ENCODE data around the gene PRM1. TPM values are rescaled to one million over a fixed set of nuclear protein-coding genes. Genes with fewer than 3 reads are reported as not detected.

The PRM1 gene
- total RNA-seq, 1 experiment from 2014 or later = not detected

DNA sequence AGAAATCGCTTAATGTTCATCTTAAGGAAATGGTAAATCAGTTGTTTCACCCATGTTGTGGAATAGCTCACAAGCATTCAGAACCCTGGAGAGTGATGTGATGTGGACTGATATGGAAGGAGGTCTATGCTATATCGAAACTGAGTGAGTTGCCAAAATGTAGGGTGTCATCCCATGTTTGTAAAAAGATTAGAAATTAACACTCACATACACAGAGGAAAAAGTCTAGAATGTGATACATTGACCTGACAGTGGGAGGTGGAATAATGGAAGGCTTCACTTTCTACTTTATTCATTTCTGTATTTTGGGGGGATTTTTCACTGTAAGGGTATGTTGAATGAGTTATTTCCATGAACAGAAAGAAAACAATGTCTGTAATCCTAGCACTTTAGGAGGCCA, 4.7 kb upstream of the PRM1 start:
- Mint-ChIP-seq H3K9me3 (no peaks in the 10 kb centered on the region), H3K27ac (no peak overlapping the region), H3K4me3 (no peak overlapping the region), H3K4me1 (peaks cover 13 to 26% of the 10 kb centered on the region in 2 experiments), H3K36me3 (ENCODE audit: insufficient read depth in 1 of 3, low read depth in 3 of 3) (no peaks in the 10 kb centered on the region; a peak in 1 of 7 replicates), H3K27me3 (ENCODE audit: low read depth) (no peaks in the 10 kb centered on the region; the same call in none of the 2 replicates)
- Histone ChIP-seq H2AFZ (ENCODE audit: low read length) (no peak overlapping the region), H3K27me3 (ENCODE audit: insufficient read depth, low read length) (no peaks in the 10 kb centered on the region), H4K5ac (ENCODE audit: insufficient read length, low read depth, low read length) (no peak overlapping the region), H2BK20ac (ENCODE audit: low read depth, low read length, poor library complexity, severe bottlenecking) (no peak overlapping the region), H3K23ac (ENCODE audit: insufficient read length, low read depth, low read length) (no peak overlapping the region), H4K91ac (ENCODE audit: insufficient read length, low read depth, low read length) (no peak overlapping the region), H3K4me1 (ENCODE audit: insufficient read depth, low read length) (no peaks in the 10 kb centered on the region; the same call in 1 of the 2 replicates), H2BK15ac (ENCODE audit: low read depth, low read length) (no peak overlapping the region), H2BK5ac (ENCODE audit: insufficient read length, low read length) (no peak overlapping the region), H2BK12ac (ENCODE audit: insufficient read length, low read depth, low read length) (no peak overlapping the region), H3K79me2 (ENCODE audit: insufficient read depth, low read length) (no peaks in the 10 kb centered on the region), H4K8ac (replicated peaks; ENCODE audit: insufficient read length, low read depth, low read length) (no peak overlapping the region), H4K20me1 (ENCODE audit: control insufficient read depth, insufficient read depth, insufficient read length) (no peaks in the 10 kb centered on the region), H2AK5ac (ENCODE audit: insufficient read length, low read length) (no peak overlapping the region), H3K14ac (ENCODE audit: insufficient read depth, low read length) (no peak overlapping the region), H3K23me2 (ENCODE audit: insufficient read length, low read depth, low read length, poor library complexity, severe bottlenecking) (no peaks in the 10 kb centered on the region), H3K9me3 (ENCODE audit: control insufficient read depth, low read depth, low read length) (no peaks in the 10 kb centered on the region), H3K4me2 (ENCODE audit: insufficient read depth, insufficient read length, low read length) (no peak overlapping the region), H3K9ac (ENCODE audit: extremely low read depth, insufficient read length, low read length) (no peak overlapping the region), H3K56ac (ENCODE audit: insufficient read length, low read depth, low read length) (no peak overlapping the region), H2BK120ac (ENCODE audit: low read depth, low read length, poor library complexity, severe bottlenecking) (no peak overlapping the region), H3K79me1 (ENCODE audit: insufficient read depth, low read depth, low read length, poor library complexity, severe bottlenecking) (no peaks in the 10 kb centered on the region), H3T11ph (ENCODE audit: low read length) (no peak overlapping the region), H3K18ac (ENCODE audit: insufficient read length, low read depth, low read length) (no peak overlapping the region), H3K27ac (ENCODE audit: insufficient read length, low read depth, low read length) (no peak overlapping the region), H3K4ac (ENCODE audit: low read depth, low read length) (no peak overlapping the region)
- DNase-seq = no peak
- TF ChIP-seq, protein P1, sequence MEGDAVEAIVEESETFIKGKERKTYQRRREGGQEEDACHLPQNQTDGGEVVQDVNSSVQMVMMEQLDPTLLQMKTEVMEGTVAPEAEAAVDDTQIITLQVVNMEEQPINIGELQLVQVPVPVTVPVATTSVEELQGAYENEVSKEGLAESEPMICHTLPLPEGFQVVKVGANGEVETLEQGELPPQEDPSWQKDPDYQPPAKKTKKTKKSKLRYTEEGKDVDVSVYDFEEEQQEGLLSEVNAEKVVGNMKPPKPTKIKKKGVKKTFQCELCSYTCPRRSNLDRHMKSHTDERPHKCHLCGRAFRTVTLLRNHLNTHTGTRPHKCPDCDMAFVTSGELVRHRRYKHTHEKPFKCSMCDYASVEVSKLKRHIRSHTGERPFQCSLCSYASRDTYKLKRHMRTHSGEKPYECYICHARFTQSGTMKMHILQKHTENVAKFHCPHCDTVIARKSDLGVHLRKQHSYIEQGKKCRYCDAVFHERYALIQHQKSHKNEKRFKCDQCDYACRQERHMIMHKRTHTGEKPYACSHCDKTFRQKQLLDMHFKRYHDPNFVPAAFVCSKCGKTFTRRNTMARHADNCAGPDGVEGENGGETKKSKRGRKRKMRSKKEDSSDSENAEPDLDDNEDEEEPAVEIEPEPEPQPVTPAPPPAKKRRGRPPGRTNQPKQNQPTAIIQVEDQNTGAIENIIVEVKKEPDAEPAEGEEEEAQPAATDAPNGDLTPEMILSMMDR (conservative IDR thresholded peaks at IDR 0.05) = no peak
- WGBS (ENCODE audit: extremely low coverage, insufficient read length, low lambda C conversion rate) = no CpG with 5 or more reads among the region's 2 CpGs

All from H9 (cell line).